Endothelial cell (in vitro differentiated cells): ENCODE results near the gene ARHGEF9. TPM values are rescaled to one million over a fixed set of nuclear protein-coding genes. Genes with fewer than 3 reads are reported as not detected.

ENCODE experiments used
- DNase-seq: peaks from one replicate; pipeline ENCODE4 v3.0.0; 2021; ENCODE audit warnings: low spot score
- H3K27ac Mint-ChIP-seq: one replicate; pipeline ENCODE4 v1.8.0; 2021; ENCODE audit warnings: mixed read lengths, inconsistent platforms; ENCODE audit not compliant: unreplicated experiment
- H3K27me3 Mint-ChIP-seq: one replicate; pipeline ENCODE4 v1.8.0; 2021; ENCODE audit warnings: mild to moderate bottlenecking, moderate library complexity, mixed read lengths, inconsistent platforms; ENCODE audit not compliant: unreplicated experiment
- H3K36me3 Mint-ChIP-seq: one replicate; pipeline ENCODE4 v1.8.0; 2021; ENCODE audit warnings: mild to moderate bottlenecking, low read depth, mixed read lengths, inconsistent platforms; ENCODE audit not compliant: unreplicated experiment
- H3K4me1 Mint-ChIP-seq: one replicate; pipeline ENCODE4 v1.8.0; 2021; ENCODE audit warnings: mild to moderate bottlenecking, mixed read lengths, inconsistent platforms; ENCODE audit not compliant: unreplicated experiment
- H3K4me3 Mint-ChIP-seq: one replicate; pipeline ENCODE4 v1.8.0; 2021; ENCODE audit warnings: mild to moderate bottlenecking, mixed read lengths, inconsistent platforms; ENCODE audit not compliant: unreplicated experiment
- H3K9me3 Mint-ChIP-seq: one replicate; pipeline ENCODE4 v1.8.0; 2021; ENCODE audit warnings: mixed read lengths, inconsistent platforms; ENCODE audit not compliant: unreplicated experiment
- CTCF ChIP-seq: fragments of 200-600 bp; sonication (generic); IDR thresholded peaks from one replicate; pipeline ENCODE4 v1.5.0; 2021; ENCODE audit warnings: antibody characterized with exemption; ENCODE audit not compliant: unreplicated experiment
- total RNA-seq: library from RNA; stranded (reverse); fragmentation: NEBNext Ultra II Directional; extraction: Animal tissue kit (Norgen Biotek cat#: 25700); gene quantifications from one replicate; pipeline ENCODE4 v1.2.1, GENCODE V29; 2021; ENCODE audit not compliant: unreplicated experiment

The ARHGEF9 gene
- total RNA-seq, 1 donor from 2014 or later = 14.3 TPM

- TF ChIP-seq CTCF = no peak
- peaks cover 5% of the 10 kb centered on the region for H3K36me3 Mint-ChIP-seq
- H3K27ac Mint-ChIP-seq = no peak overlapping the region
- DNase-seq = no peak
- H3K27me3 Mint-ChIP-seq = no peaks in the 10 kb centered on the region
- peaks cover 6% of the 10 kb centered on the region for H3K4me1 Mint-ChIP-seq
- no peak overlapping the region for H3K4me3 Mint-ChIP-seq
- H3K9me3 Mint-ChIP-seq = no peaks in the 10 kb centered on the region
Observed at GRCh38 chrX:63768760-63769159, 16.3 kb downstream of the ARHGEF9 start.

GRCh38 chrX:63765712-63766111 lies 19.3 kb downstream of the ARHGEF9 start:
- no peaks in the 10 kb centered on the region for H3K27me3 Mint-ChIP-seq
- TF ChIP-seq CTCF = no peak
- peaks cover 6% of the 10 kb centered on the region for H3K4me1 Mint-ChIP-seq
- H3K27ac Mint-ChIP-seq = no peak overlapping the region
- DNase-seq = no peak
- H3K36me3 Mint-ChIP-seq = peaks cover 5% of the 10 kb centered on the region
- no peaks in the 10 kb centered on the region for H3K9me3 Mint-ChIP-seq
- H3K4me3 Mint-ChIP-seq = no peak overlapping the region

DNA sequence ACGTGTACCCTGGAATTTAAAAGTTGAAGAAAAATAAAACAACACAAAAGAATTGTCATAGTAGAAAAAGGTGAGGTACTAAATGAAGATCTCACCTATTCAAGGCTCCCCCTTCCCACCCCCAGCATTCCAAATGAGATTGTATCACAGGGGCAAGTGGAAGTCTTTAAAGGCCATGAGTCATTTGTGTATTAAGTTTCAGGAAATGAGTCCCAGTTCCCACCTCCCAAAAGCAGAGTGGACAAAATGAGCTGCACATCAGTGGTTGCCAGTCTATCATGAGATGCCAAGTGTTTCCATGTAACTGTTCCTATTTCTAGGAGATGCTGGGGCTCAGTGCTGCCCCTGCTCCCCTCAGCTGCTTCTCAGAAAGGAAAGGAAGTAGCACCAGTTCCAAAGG lies 20.1 kb downstream of the ARHGEF9 start:
- Mint-ChIP-seq H3K4me1 (peaks cover 9% of the 10 kb centered on the region), H3K4me3 (no peak overlapping the region), H3K27me3 (peaks cover 1% of the 10 kb centered on the region), H3K27ac (no peak overlapping the region), H3K36me3 (peaks cover 5% of the 10 kb centered on the region), H3K9me3 (no peaks in the 10 kb centered on the region)
- TF ChIP-seq CTCF = no peak
- DNase-seq = no peak

GRCh38 chrX:63761639-63762038 lies 23.4 kb downstream of the ARHGEF9 start:
- Mint-ChIP-seq H3K9me3 (no peaks in the 10 kb centered on the region), H3K4me3 (no peak overlapping the region), H3K27me3 (peaks cover 4% of the 10 kb centered on the region), H3K4me1 (peaks cover 20% of the 10 kb centered on the region), H3K36me3 (no peaks in the 10 kb centered on the region), H3K27ac (no peak overlapping the region)
- no peak for DNase-seq
- no peak for TF ChIP-seq CTCF

- no peak for DNase-seq
- Mint-ChIP-seq H3K27me3 (peaks cover 8% of the 10 kb centered on the region), H3K4me1 (peaks cover 25% of the 10 kb centered on the region), H3K9me3 (no peaks in the 10 kb centered on the region), H3K27ac (no peak overlapping the region), H3K4me3 (no peak overlapping the region), H3K36me3 (no peaks in the 10 kb centered on the region)
- no peak for TF ChIP-seq CTCF
Observed at GRCh38 chrX:63758011-63758410, 27.0 kb downstream of the ARHGEF9 start.
